Stimulated activated CD8-positive, alpha-beta memory T cell treated with anti-CD3 and anti-CD28 coated beads, Interleukin-15, amount 100 ng/mL, for 48 hours (primary cell): ENCODE results near the gene ADGRB2.

Experiments
- DNase-seq, 2 donors: peaks; one replicate each; pipeline ENCODE4 v3.0.0-alpha.2; 2020; ENCODE audit warnings: low read depth in 2 of 2

ADGRB2 gene

GRCh38 chr1:31795096-31795675 is 31.0 kb upstream of the ADGRB2 start:
- DNase-seq, result no peak

- DNase-seq, result no peak
Observed at GRCh38 chr1:31793586-31794285, 29.6 kb upstream of the ADGRB2 start.

GRCh38 chr1:31793086-31793485 is 28.9 kb upstream of the ADGRB2 start:
- no peak for DNase-seq

- DNase-seq, result no peak
Observed at GRCh38 chr1:31792541-31792940, 28.4 kb upstream of the ADGRB2 start.

- DNase-seq, result no peak
Observed at GRCh38 chr1:31792116-31792515, 28.0 kb upstream of the ADGRB2 start.

- DNase-seq, result no peak
Observed at GRCh38 chr1:31791131-31791858, 27.2 kb upstream of the ADGRB2 start.

GRCh38 chr1:31790641-31791091 is 26.5 kb upstream of the ADGRB2 start:
- DNase-seq, result no peak

- no peak for DNase-seq
Observed at GRCh38 chr1:31790140-31790539, 26.0 kb upstream of the ADGRB2 start.

- peak; percentile 91 to 92 for DNase-seq
Observed at GRCh38 chr1:31789259-31790065, 25.3 kb upstream of the ADGRB2 start.

GRCh38 chr1:31788825-31789256 is 24.7 kb upstream of the ADGRB2 start:
- no peak for DNase-seq

GRCh38 chr1:31788138-31788824 is 24.1 kb upstream of the ADGRB2 start:
- DNase-seq, result peak; percentile 81 to 86

- DNase-seq, result no peak
Observed at GRCh38 chr1:31787786-31788137, 23.6 kb upstream of the ADGRB2 start.

GRCh38 chr1:31787261-31787660 is 23.1 kb upstream of the ADGRB2 start:
- no peak for DNase-seq

- no peak for DNase-seq
Observed at GRCh38 chr1:31786366-31787060, 22.4 kb upstream of the ADGRB2 start.

- no peak for DNase-seq
Observed at GRCh38 chr1:31785947-31786290, 21.8 kb upstream of the ADGRB2 start.

- DNase-seq, result no peak
Observed at GRCh38 chr1:31785020-31785946, 21.1 kb upstream of the ADGRB2 start.

GRCh38 chr1:31784356-31785019 is 20.3 kb upstream of the ADGRB2 start:
- DNase-seq, result no peak

GRCh38 chr1:31783846-31784245 is 19.7 kb upstream of the ADGRB2 start:
- DNase-seq, result no peak
